GM18505 (cell line): ENCODE data around the gene HCN1.

Experiments
- ATAC-seq: cut with Tn5 transposase; IDR thresholded peaks from one replicate; pipeline ENCODE4 v1.9.1; 2021; ENCODE audit not compliant: unreplicated experiment
- POLR2A ChIP-seq: IDR thresholded peaks from 4 replicates; pipeline ENCODE4 v1.6.1; 2011; ENCODE audit warnings: borderline replicate concordance; ENCODE audit not compliant: insufficient read depth, insufficient read length; ENCODE audit errors: extremely low read depth

Gene HCN1

DNA sequence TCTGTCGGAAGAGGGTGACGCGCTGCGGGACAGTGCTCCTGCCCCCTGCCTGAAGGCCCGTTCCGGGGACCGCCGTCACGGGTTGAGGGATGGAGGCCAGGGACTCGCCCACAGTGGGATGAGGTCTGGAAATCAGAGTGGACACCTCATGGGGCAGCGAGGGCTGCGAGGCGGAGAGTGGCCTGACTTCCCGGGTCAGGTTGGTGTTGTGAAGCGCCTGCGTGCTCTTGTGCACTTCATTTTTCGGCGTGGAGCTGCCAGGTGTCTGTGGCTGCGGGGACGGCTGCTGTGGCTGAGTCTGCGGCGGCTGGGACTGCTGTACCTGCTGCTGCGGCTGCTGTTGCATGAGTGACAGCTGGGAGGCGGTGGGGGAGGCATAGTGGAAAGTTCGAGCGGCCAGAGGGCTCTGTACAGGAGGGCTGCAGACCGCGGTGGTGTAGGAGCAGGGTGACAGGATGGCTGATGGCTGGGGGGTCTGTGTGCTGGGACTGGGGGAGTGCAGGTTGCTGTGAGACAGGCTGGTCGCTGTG, 434.1 kb downstream of the HCN1 start:
- no peak for TF ChIP-seq POLR2A
- ATAC-seq = no peak

GRCh38 chr5:45261125-45261524, 435.1 kb downstream of the HCN1 start:
- ATAC-seq = no peak
- TF ChIP-seq POLR2A = no peak

- TF ChIP-seq POLR2A = no peak
- ATAC-seq = no peak
Observed at GRCh38 chr5:45260292-45260691, 435.9 kb downstream of the HCN1 start.

GRCh38 chr5:45252978-45253377, 443.2 kb downstream of the HCN1 start:
- no peak for TF ChIP-seq POLR2A
- no peak for ATAC-seq

- no peak for ATAC-seq
- TF ChIP-seq POLR2A = no peak
Observed at GRCh38 chr5:45252541-45252940, 443.6 kb downstream of the HCN1 start.

- ATAC-seq = no peak
Observed at GRCh38 chr5:45225571-45226031, 470.6 kb downstream of the HCN1 start.

GRCh38 chr5:45205403-45205961, 490.7 kb downstream of the HCN1 start:
- no peak for TF ChIP-seq POLR2A
- no peak for ATAC-seq

More at GRCh38 chr5:45225571-45226031, 470.6 kb downstream of the HCN1 start:
- no peak for TF ChIP-seq POLR2A
